Immature natural killer cell (primary cell): ENCODE results near the gene XPO6. TPM values are rescaled to one million over a fixed set of nuclear protein-coding genes. Genes with fewer than 3 reads are reported as not detected.

Source experiments
- DNase-seq, 3 donors: peaks; one replicate each; pipeline ENCODE4 v3.0.0; 2022; ENCODE audit warnings: mixed read lengths in 1 of 3
- H3K27ac Mint-ChIP-seq, 6 donors: one replicate each; pipeline ENCODE4 v1.8.0; 2020; ENCODE audit warnings: mixed read lengths in 6 of 6, mild to moderate bottlenecking in 5 of 6, inconsistent platforms in 4 of 6, moderate library complexity in 3 of 6
- H3K27me3 Mint-ChIP-seq, 3 donors: one replicate each; pipeline ENCODE4 v1.8.0; 2020 to 2021; ENCODE audit warnings: low read depth in 3 of 3, mild to moderate bottlenecking in 3 of 3, mixed read lengths in 3 of 3, moderate library complexity in 3 of 3, inconsistent platforms in 1 of 3
- H3K36me3 Mint-ChIP-seq, 3 donors: one replicate each; pipeline ENCODE4 v1.8.0; 2020; ENCODE audit warnings: mixed read lengths in 3 of 3, inconsistent platforms in 2 of 3, mild to moderate bottlenecking in 2 of 3
- H3K4me1 Mint-ChIP-seq, 2 donors: one replicate each; pipeline ENCODE4 v1.8.0; 2020; ENCODE audit warnings: inconsistent platforms in 2 of 2, mild to moderate bottlenecking in 2 of 2, mixed read lengths in 2 of 2, moderate library complexity in 1 of 2
- H3K4me3 Mint-ChIP-seq, 5 donors: one replicate each; pipeline ENCODE4 v1.8.0; 2020; ENCODE audit warnings: mild to moderate bottlenecking in 5 of 5, mixed read lengths in 5 of 5, inconsistent platforms in 3 of 5, moderate library complexity in 3 of 5
- H3K9me3 Mint-ChIP-seq, 6 donors: one replicate each; pipeline ENCODE4 v1.8.0; 2020; ENCODE audit warnings: mild to moderate bottlenecking in 6 of 6, mixed read lengths in 6 of 6, inconsistent platforms in 4 of 6, moderate library complexity in 3 of 6
- polyA plus RNA-seq, 3 donors: library from polyadenylated mRNA; unstranded; fragments of 300-500 nt; fragmentation: Illumina TruSeq; gene quantifications; one replicate each; pipeline ENCODE4 v1.2.3, GENCODE V29; 2021

XPO6 gene
- polyA plus RNA-seq, 3 donors from 2014 or later: 40.7 to 75.5 (median 42.2) TPM

DNA sequence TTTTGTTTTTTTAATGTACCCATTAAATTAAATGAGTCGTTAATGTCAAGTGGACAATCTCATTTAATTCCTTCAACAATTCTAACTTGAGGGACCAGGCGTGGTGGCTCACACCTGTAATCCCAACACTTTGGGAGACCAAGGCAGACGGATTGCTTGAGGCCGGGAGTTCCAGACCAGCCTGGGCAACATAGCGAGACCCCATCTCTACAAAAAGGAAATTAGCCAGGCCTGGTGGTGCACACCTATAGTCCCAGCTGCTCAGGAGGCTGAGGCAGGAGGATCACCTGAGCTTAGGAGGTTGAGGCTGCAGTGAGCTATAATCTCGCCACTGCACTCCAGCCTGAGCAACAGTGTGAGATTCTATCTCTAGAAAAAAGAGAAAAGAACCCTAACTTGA lies 127.6 kb downstream of the XPO6 start:
- no peaks in the 10 kb centered on the region for H3K9me3 Mint-ChIP-seq
- no peaks in the 10 kb centered on the region for H3K36me3 Mint-ChIP-seq
- no peak overlapping the region for H3K4me3 Mint-ChIP-seq
- H3K27ac Mint-ChIP-seq: no peak overlapping the region
- H3K27me3 Mint-ChIP-seq: peaks cover 0 to 3% (median 0%) of the 10 kb centered on the region in 3 donors
- peaks cover 0 to 1% of the 10 kb centered on the region in 2 donors for H3K4me1 Mint-ChIP-seq
- DNase-seq: no peak

DNA sequence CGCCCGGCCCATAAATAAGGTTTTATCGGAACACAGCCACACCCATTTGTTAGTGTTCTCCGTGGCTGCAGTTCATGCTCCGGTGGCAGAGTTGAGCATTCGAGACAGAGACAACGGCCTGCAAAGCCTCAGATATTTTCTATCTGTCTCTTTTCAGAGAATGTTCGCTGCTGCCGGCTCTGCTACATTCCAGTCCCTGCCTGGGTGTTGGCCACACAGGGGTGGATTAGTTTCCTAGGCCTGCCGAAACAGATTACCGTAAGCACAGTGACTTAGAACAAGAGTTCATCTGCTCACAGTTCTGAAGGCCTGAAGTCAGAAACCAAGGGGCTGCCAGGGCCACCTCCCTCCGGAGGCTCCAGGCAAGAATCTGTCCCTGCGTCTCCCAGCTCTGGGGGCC lies 129.1 kb downstream of the XPO6 start:
- peaks cover 0 to 2% (median 0%) of the 10 kb centered on the region in 3 donors for H3K27me3 Mint-ChIP-seq
- DNase-seq: no peak
- H3K4me1 Mint-ChIP-seq: no peaks in the 10 kb centered on the region
- H3K4me3 Mint-ChIP-seq: no peak overlapping the region
- no peak overlapping the region for H3K27ac Mint-ChIP-seq
- no peaks in the 10 kb centered on the region for H3K9me3 Mint-ChIP-seq
- H3K36me3 Mint-ChIP-seq: no peaks in the 10 kb centered on the region

DNA sequence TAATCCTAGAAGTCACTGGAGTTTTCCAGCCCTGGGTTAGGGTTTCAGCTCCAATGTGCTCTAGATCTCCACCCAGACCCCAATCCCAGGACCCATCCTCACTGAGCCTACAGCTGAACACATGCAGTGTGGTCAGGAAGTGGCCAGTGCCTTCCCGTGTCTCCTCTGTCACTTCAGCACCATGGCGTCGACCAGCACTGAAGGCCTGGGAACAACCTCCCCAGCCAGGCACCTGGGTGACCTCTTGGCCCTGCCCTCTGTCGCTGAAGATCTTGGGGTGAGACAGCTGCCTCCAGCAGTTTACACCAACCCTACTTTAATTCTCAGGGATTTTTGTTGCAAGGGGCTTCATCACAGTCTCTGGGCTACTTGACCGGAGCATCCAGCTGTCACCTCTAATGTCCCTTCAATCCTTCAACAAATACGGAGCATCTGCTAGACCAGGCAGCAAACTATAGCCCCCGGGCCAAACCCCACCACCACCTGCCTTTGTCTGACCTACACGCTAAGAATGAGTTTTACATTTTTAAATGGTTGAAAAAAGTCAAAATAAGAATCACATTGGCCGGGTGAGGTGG lies 130.3 kb downstream of the XPO6 start:
- Mint-ChIP-seq H3K9me3 (no peaks in the 10 kb centered on the region), H3K27me3 (peaks cover 0 to 2% (median 0%) of the 10 kb centered on the region in 3 donors), H3K4me1 (no peaks in the 10 kb centered on the region), H3K36me3 (no peaks in the 10 kb centered on the region), H3K27ac (peak overlapping the region in 3 of 6 donors; percentile 52 to 71 (median 55)), H3K4me3 (no peak overlapping the region)
- no peak for DNase-seq

DNA sequence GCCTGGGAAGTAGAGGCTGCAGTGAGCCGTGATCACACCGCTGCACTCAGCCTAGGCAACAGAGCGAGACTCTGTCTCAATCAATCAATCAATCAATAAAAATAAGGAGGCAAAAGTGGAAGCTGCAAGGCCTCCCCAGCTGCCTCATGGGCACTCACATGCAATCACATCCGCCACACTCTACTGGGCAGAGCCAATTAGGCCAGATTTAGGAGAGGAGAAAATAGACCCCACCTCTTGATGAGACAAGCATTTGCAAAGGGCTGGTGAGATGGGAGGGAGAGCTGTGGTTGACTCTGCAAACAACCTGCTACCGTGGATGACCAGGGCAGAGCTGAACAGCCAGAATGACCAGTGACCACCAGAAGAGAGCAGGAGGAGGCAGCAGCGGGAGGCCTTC lies 133.5 kb downstream of the XPO6 start:
- Mint-ChIP-seq H3K4me3 (no peak overlapping the region), H3K4me1 (no peaks in the 10 kb centered on the region), H3K27ac (no peak overlapping the region)

DNA sequence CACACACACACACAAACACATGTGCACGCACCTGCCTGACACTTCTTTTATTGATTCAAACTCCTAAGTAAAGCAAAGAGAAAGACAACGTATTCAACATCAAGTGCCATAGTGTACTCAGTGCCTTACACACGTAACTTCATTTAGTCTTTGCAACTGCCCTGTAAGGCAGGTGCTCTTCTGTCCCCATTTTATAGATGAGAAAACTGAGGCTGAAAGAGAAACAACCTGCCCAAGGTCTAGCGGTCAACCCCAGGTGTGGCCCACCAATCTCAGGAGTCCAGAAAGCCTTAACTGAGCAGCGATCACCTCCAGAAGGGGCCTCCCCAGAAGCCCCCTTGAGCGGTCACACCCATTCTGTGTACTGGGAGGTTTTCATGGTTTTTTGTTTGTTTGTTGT lies 137.9 kb downstream of the XPO6 start:
- no peaks in the 10 kb centered on the region for H3K4me1 Mint-ChIP-seq
- no peaks in the 10 kb centered on the region for H3K9me3 Mint-ChIP-seq
- peaks cover 2 to 5% (median 2%) of the 10 kb centered on the region in 3 donors for H3K27me3 Mint-ChIP-seq
- H3K36me3 Mint-ChIP-seq: no peaks in the 10 kb centered on the region
- no peak overlapping the region for H3K27ac Mint-ChIP-seq
- no peak overlapping the region for H3K4me3 Mint-ChIP-seq
- DNase-seq: no peak

More for the DNA sequence above, 133.5 kb downstream of the XPO6 start:
- peaks cover 2 to 5% (median 2%) of the 10 kb centered on the region in 3 donors for H3K27me3 Mint-ChIP-seq
- DNase-seq: no peak
- no peaks in the 10 kb centered on the region for H3K36me3 Mint-ChIP-seq
- no peaks in the 10 kb centered on the region for H3K9me3 Mint-ChIP-seq

- Mint-ChIP-seq H3K9me3 (no peaks in the 10 kb centered on the region), H3K27me3 (peaks cover 0 to 7% (median 5%) of the 10 kb centered on the region in 3 donors), H3K36me3 (no peaks in the 10 kb centered on the region), H3K27ac (no peak overlapping the region), H3K4me3 (no peak overlapping the region), H3K4me1 (no peaks in the 10 kb centered on the region)
- no peak for DNase-seq
Observed at GRCh38 chr16:28072087-28072486, 139.7 kb downstream of the XPO6 start.

DNA sequence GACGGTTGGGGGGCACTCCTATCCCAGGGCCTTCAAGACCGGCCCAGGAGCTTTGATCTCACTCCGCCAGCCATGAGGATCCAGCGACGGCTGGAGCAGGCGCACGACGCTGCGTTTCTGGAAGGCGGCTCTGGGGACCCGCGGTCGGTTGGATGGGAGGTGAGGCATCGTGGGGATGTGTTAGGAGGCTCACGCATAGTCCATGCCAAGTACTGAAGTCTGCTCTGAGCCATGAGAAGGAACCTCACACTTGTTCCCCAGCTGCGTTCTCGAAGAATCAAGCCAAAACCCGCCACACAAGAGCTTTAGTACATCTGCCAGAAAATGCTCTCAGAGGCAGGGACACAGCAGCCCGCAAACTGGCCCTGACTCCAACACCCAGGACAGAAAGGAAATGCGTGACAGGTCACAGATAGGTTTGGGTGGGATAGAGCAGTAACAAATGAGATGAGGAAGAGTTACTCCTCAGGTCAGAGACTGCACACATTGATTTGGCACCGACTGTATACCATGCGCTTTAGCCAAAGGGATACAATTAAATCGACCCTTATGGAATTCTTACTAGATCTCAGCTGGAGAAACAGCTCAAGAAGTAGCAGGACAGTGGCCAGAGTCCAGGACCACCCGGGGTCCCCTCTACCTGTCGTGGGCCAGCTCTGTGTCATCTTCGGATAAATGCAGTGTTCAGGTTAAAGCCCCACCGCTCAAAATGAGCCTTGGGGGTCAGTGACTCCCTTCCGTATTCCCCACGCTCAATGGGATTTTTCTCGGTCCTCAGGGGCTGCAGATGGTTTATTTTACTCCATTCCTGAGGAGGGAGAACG lies 141.6 kb downstream of the XPO6 start:
- no peak for DNase-seq
- Mint-ChIP-seq H3K27ac (no peak overlapping the region), H3K27me3 (peaks cover 4 to 10% (median 7%) of the 10 kb centered on the region in 3 donors), H3K9me3 (no peaks in the 10 kb centered on the region), H3K4me3 (no peak overlapping the region), H3K36me3 (no peaks in the 10 kb centered on the region), H3K4me1 (no peaks in the 10 kb centered on the region)

GRCh38 chr16:28068976-28069375 lies 142.8 kb downstream of the XPO6 start:
- no peak overlapping the region for H3K4me3 Mint-ChIP-seq
- H3K9me3 Mint-ChIP-seq: no peaks in the 10 kb centered on the region
- no peaks in the 10 kb centered on the region for H3K36me3 Mint-ChIP-seq
- no peak for DNase-seq
- H3K27me3 Mint-ChIP-seq: peaks cover 7 to 17% (median 8%) of the 10 kb centered on the region in 3 donors
- no peak overlapping the region for H3K27ac Mint-ChIP-seq
- H3K4me1 Mint-ChIP-seq: no peaks in the 10 kb centered on the region

- H3K4me1 Mint-ChIP-seq: no peaks in the 10 kb centered on the region
- H3K27ac Mint-ChIP-seq: no peak overlapping the region
- DNase-seq: no peak
- H3K9me3 Mint-ChIP-seq: no peaks in the 10 kb centered on the region
- no peaks in the 10 kb centered on the region for H3K36me3 Mint-ChIP-seq
- H3K4me3 Mint-ChIP-seq: no peak overlapping the region
- H3K27me3 Mint-ChIP-seq: peaks cover 7 to 17% (median 8%) of the 10 kb centered on the region in 3 donors
Observed at GRCh38 chr16:28067604-28068379, 144.0 kb downstream of the XPO6 start.

- Mint-ChIP-seq H3K36me3 (no peaks in the 10 kb centered on the region), H3K27me3 (peaks cover 8 to 30% (median 14%) of the 10 kb centered on the region in 3 donors), H3K4me3 (no peak overlapping the region), H3K27ac (no peak overlapping the region), H3K9me3 (no peaks in the 10 kb centered on the region), H3K4me1 (no peaks in the 10 kb centered on the region)
- DNase-seq: no peak
Observed at GRCh38 chr16:28064706-28065249, 147.0 kb downstream of the XPO6 start.

- Mint-ChIP-seq H3K4me3 (no peak overlapping the region), H3K4me1 (no peaks in the 10 kb centered on the region), H3K27me3 (peaks cover 11 to 32% (median 14%) of the 10 kb centered on the region in 3 donors), H3K36me3 (no peaks in the 10 kb centered on the region), H3K9me3 (no peaks in the 10 kb centered on the region), H3K27ac (no peak overlapping the region)
- no peak for DNase-seq
Observed at GRCh38 chr16:28064150-28064549, 147.6 kb downstream of the XPO6 start.

- no peak within 1 kb of the TSS for H3K27ac Mint-ChIP-seq
- no peaks in the 10 kb centered on the region for H3K9me3 Mint-ChIP-seq
- no peaks in the 10 kb centered on the region for H3K36me3 Mint-ChIP-seq
- no peak for DNase-seq
- H3K4me1 Mint-ChIP-seq: no peaks in the 10 kb centered on the region
- H3K4me3 Mint-ChIP-seq: no peak within 1 kb of the TSS
- H3K27me3 Mint-ChIP-seq: peaks cover 11 to 37% (median 16%) of the 10 kb centered on the region in 3 donors
Observed at GRCh38 chr16:28063591-28064061, 148.1 kb downstream of the XPO6 start, which contains the start of gene GSG1L. GSG1L (minus strand) TSS chr16:28063714; CDS start chr16:28063424, 290 bp downstream.

- no peaks in the 10 kb centered on the region for H3K4me1 Mint-ChIP-seq
- H3K27ac Mint-ChIP-seq: no peak overlapping the region
- H3K36me3 Mint-ChIP-seq: no peaks in the 10 kb centered on the region
- peaks cover 11 to 42% (median 16%) of the 10 kb centered on the region in 3 donors for H3K27me3 Mint-ChIP-seq
- no peak overlapping the region for H3K4me3 Mint-ChIP-seq
- no peaks in the 10 kb centered on the region for H3K9me3 Mint-ChIP-seq
- no peak for DNase-seq
Observed at GRCh38 chr16:28062847-28063521, 148.8 kb downstream of the XPO6 start.
